Trophoblast cell (in vitro differentiated cells and primary cell): ENCODE measurements around the gene RBMS1.

Experiments
- DNase-seq, 2 donors: peaks; one replicate each; pipeline ENCODE4 v3.0.0-alpha.2; 2016
- H2AFZ ChIP-seq: 2 replicates; pipeline ENCODE4 v1.6.1; 2013; ENCODE audit warnings: low read length, moderate library complexity, mild to moderate bottlenecking; ENCODE audit not compliant: insufficient read depth, poor library complexity
- H2AK5ac ChIP-seq: 2 replicates; pipeline ENCODE4 v1.6.1; 2013; ENCODE audit warnings: mild to moderate bottlenecking, low read length
- H2BK120ac ChIP-seq: 2 replicates; pipeline ENCODE4 v1.6.1; 2013; ENCODE audit warnings: low read length, mild to moderate bottlenecking, moderate library complexity; ENCODE audit not compliant: insufficient read depth, poor library complexity
- H2BK12ac ChIP-seq: 2 replicates; pipeline ENCODE4 v1.6.1; 2013; ENCODE audit warnings: mild to moderate bottlenecking, low read length, moderate library complexity
- H2BK5ac ChIP-seq: 2 replicates; pipeline ENCODE4 v1.6.1; 2013; ENCODE audit warnings: low read length, low read depth, moderate library complexity, mild to moderate bottlenecking; ENCODE audit not compliant: poor library complexity
- H3K14ac ChIP-seq: 2 replicates; pipeline ENCODE4 v1.6.1; 2013; ENCODE audit warnings: mild to moderate bottlenecking, low read length
- H3K18ac ChIP-seq: 2 replicates; pipeline ENCODE4 v1.6.1; 2013; ENCODE audit warnings: mild to moderate bottlenecking, low read length
- H3K23ac ChIP-seq: 2 replicates; pipeline ENCODE4 v1.6.1; 2013; ENCODE audit warnings: low read length
- H3K27ac ChIP-seq: 2 replicates; pipeline ENCODE4 v1.5.1; 2013; ENCODE audit warnings: low read depth, mild to moderate bottlenecking, inconsistent platforms, low read length, moderate library complexity
- H3K27me3 ChIP-seq: 2 replicates; pipeline ENCODE4 v1.6.1; 2013; ENCODE audit warnings: inconsistent platforms, mild to moderate bottlenecking, low read length, moderate library complexity; ENCODE audit not compliant: insufficient read depth
- H3K36me3 ChIP-seq, 2 experiments: 1 replicate in 1 of 2; 2 replicates in 1 of 2; pipeline ENCODE4 v1.6.1; 2013; ENCODE audit warnings: low read length in 2 of 2, mild to moderate bottlenecking in 2 of 2, moderate library complexity in 1 of 2; ENCODE audit not compliant: insufficient read depth in 2 of 2, control insufficient read depth in 1 of 2
- H3K4ac ChIP-seq: 2 replicates; pipeline ENCODE4 v1.6.1; 2013; ENCODE audit warnings: low read depth, mild to moderate bottlenecking, low read length, moderate library complexity
- H3K4me1 ChIP-seq, 2 experiments: 1 replicate in 1 of 2; 2 replicates in 1 of 2; pipeline ENCODE4 v1.6.1; 2013; ENCODE audit warnings: low read length in 2 of 2, mild to moderate bottlenecking in 2 of 2, moderate library complexity in 1 of 2; ENCODE audit not compliant: insufficient read depth in 2 of 2, control insufficient read depth in 1 of 2
- H3K4me2 ChIP-seq: 2 replicates; pipeline ENCODE4 v1.6.1; 2013; ENCODE audit warnings: inconsistent platforms, mild to moderate bottlenecking, low read length, moderate library complexity
- H3K4me3 ChIP-seq: 2 replicates; pipeline ENCODE4 v1.5.1; 2013; ENCODE audit warnings: mild to moderate bottlenecking, low read depth, low read length, inconsistent platforms
- H3K79me1 ChIP-seq: one replicate; pipeline ENCODE4 v1.6.1; 2013; ENCODE audit warnings: low read length
- H3K79me2 ChIP-seq: 2 replicates; pipeline ENCODE4 v1.6.1; 2013; ENCODE audit warnings: low read length, mild to moderate bottlenecking; ENCODE audit not compliant: control insufficient read depth, insufficient read depth, poor library complexity
- H3K9ac ChIP-seq: 2 replicates; pipeline ENCODE4 v1.6.1; 2013; ENCODE audit warnings: mild to moderate bottlenecking, low read length
- H3K9me3 ChIP-seq: 2 replicates; pipeline ENCODE4 v1.6.1; 2013; ENCODE audit warnings: low read depth, mild to moderate bottlenecking, control low read depth, inconsistent platforms, low read length; ENCODE audit not compliant: insufficient read depth
- H4K12ac ChIP-seq: 2 replicates; pipeline ENCODE4 v1.6.1; 2013; ENCODE audit warnings: low read depth, mild to moderate bottlenecking, low read length, moderate library complexity
- H4K8ac ChIP-seq: 2 replicates; pipeline ENCODE4 v1.6.1; 2013; ENCODE audit warnings: low read depth, mild to moderate bottlenecking, low read length, moderate library complexity
- H4K91ac ChIP-seq: one replicate; pipeline ENCODE4 v1.6.1; 2013; ENCODE audit warnings: low read depth, mild to moderate bottlenecking, low read length, moderate library complexity
- WGBS: extraction: QIAGEN DNeasy Blood & Tissue Kit; methylation state at CpG from one replicate; pipeline ENCODE4 v1.1.7; 2013; ENCODE audit warnings: missing lambda C conversion rate; ENCODE audit not compliant: insufficient read length, insufficient coverage; ENCODE audit errors: extremely low coverage; 5-methylcytosine and 5-hydroxymethylcytosine counted together

RBMS1 gene

DNA sequence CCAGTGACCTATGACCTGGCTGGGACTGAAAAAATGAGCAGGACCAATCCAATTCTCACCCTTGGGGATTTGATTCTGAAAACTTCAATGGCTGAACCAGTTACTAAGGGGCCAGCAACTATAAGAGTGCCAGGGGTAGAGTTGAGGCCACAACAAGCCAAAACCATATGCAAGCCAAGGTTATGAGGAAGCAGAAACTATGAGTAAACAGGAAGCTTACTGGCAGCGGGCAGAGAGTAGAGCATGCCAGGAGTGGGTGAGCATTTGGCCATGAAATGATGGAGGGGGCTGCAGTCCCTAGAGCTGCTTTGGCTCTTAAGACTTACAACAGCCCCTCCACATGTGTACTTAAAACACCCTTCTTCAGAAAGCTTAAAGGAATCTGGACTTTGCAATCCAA lies 82.4 kb downstream of the RBMS1 start:
- no peak overlapping the region for H4K8ac ChIP-seq
- H4K12ac ChIP-seq, result no peak overlapping the region
- no peak overlapping the region for H3K23ac ChIP-seq
- H3K27me3 ChIP-seq, result no peaks in the 10 kb centered on the region
- no peak overlapping the region for H3K18ac ChIP-seq
- no peaks in the 10 kb centered on the region for H3K9me3 ChIP-seq
- peak overlapping the region; percentile 52 for H3K4ac ChIP-seq
- no peak overlapping the region for H3K14ac ChIP-seq
- no peak overlapping the region for H4K91ac ChIP-seq
- DNase-seq, result no peak
- no peak overlapping the region for H3K4me3 ChIP-seq
- no CpG with 5 or more reads among the region's 1 CpG for WGBS
- H2AK5ac ChIP-seq, result no peak overlapping the region
- H2BK120ac ChIP-seq, result no peak overlapping the region
- no peak overlapping the region for H3K4me2 ChIP-seq
- H3K4me1 ChIP-seq, result peaks cover 3 to 4% of the 10 kb centered on the region in 2 experiments
- no peak overlapping the region for H3K9ac ChIP-seq
- no peak overlapping the region for H3K27ac ChIP-seq
- no peak overlapping the region for H2AFZ ChIP-seq
- H3K79me1 ChIP-seq, result peaks cover 16% of the 10 kb centered on the region
- peaks cover 14% of the 10 kb centered on the region for H3K79me2 ChIP-seq
- H2BK5ac ChIP-seq, result no peak overlapping the region
- no peaks in the 10 kb centered on the region for H3K36me3 ChIP-seq
- no peak overlapping the region for H2BK12ac ChIP-seq

DNA sequence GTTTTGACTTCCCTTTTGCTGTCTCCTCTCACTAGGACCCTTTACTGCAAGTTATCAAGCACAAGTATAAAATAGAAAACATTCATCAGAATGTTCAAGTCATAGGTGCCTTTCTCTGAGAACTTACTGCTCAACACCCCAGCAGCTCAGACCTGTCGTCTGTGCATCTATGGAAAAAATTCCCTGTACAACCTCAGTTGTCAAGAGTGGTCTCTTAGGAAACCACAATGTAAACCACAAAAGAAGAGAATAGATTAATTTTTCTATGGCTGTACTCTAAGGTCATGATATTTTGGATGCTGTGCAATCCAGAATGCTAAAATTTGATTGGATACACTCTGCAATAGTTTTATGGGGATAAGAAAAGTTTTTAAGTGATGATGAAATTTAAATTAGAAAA lies 84.1 kb downstream of the RBMS1 start:
- Histone ChIP-seq H3K14ac (no peak overlapping the region), H4K91ac (no peak overlapping the region), H2BK12ac (no peak overlapping the region), H3K27me3 (no peaks in the 10 kb centered on the region), H4K12ac (no peak overlapping the region), H3K9me3 (no peaks in the 10 kb centered on the region), H3K9ac (no peak overlapping the region), H3K4me2 (no peak overlapping the region), H2AFZ (no peak overlapping the region), H2BK120ac (no peak overlapping the region), H3K18ac (no peak overlapping the region), H3K79me1 (peaks cover 16% of the 10 kb centered on the region), H3K79me2 (peaks cover 22% of the 10 kb centered on the region), H2BK5ac (no peak overlapping the region), H3K4me1 (peaks cover 5 to 8% of the 10 kb centered on the region in 2 experiments), H3K36me3 (no peaks in the 10 kb centered on the region), H3K4me3 (no peak overlapping the region), H2AK5ac (no peak overlapping the region), H3K4ac (no peak overlapping the region), H4K8ac (no peak overlapping the region), H3K27ac (peak overlapping the region; percentile 91), H3K23ac (no peak overlapping the region)
- no peak for DNase-seq
- no CpG with 5 or more reads among the region's 1 CpG for WGBS

DNA sequence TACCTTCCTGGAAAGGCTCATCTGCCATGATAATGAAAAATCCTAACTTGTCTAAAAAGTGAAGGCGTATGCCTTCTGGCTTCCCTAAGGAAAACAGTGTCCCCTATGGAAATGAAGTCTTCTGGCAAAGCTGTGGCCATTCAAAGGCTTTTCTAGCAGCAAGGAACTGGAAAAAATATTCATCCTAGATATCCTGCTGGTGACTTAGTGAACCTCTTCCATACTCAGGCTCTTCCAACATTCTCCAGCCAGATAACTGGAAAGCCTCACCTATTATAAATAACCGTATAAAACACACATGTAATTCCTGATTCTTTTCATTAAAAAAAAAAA lies 84.7 kb downstream of the RBMS1 start:
- Histone ChIP-seq H3K4ac (no peak overlapping the region), H3K4me3 (no peak overlapping the region), H3K18ac (no peak overlapping the region), H2BK120ac (no peak overlapping the region), H4K91ac (no peak overlapping the region), H3K23ac (no peak overlapping the region), H3K9me3 (no peaks in the 10 kb centered on the region), H3K14ac (no peak overlapping the region), H2AFZ (no peak overlapping the region), H2BK5ac (no peak overlapping the region), H3K4me1 (peaks cover 7 to 11% of the 10 kb centered on the region in 2 experiments), H3K4me2 (peak overlapping the region; percentile 84), H3K27me3 (no peaks in the 10 kb centered on the region), H3K27ac (peak overlapping the region; percentile 91), H4K12ac (no peak overlapping the region), H2BK12ac (no peak overlapping the region), H2AK5ac (no peak overlapping the region), H3K9ac (no peak overlapping the region), H4K8ac (no peak overlapping the region), H3K79me2 (peaks cover 25% of the 10 kb centered on the region), H3K36me3 (no peaks in the 10 kb centered on the region), H3K79me1 (peaks cover 16% of the 10 kb centered on the region)
- DNase-seq, result no peak
- WGBS, result no CpG with 5 or more reads among the region's 2 CpGs

DNA sequence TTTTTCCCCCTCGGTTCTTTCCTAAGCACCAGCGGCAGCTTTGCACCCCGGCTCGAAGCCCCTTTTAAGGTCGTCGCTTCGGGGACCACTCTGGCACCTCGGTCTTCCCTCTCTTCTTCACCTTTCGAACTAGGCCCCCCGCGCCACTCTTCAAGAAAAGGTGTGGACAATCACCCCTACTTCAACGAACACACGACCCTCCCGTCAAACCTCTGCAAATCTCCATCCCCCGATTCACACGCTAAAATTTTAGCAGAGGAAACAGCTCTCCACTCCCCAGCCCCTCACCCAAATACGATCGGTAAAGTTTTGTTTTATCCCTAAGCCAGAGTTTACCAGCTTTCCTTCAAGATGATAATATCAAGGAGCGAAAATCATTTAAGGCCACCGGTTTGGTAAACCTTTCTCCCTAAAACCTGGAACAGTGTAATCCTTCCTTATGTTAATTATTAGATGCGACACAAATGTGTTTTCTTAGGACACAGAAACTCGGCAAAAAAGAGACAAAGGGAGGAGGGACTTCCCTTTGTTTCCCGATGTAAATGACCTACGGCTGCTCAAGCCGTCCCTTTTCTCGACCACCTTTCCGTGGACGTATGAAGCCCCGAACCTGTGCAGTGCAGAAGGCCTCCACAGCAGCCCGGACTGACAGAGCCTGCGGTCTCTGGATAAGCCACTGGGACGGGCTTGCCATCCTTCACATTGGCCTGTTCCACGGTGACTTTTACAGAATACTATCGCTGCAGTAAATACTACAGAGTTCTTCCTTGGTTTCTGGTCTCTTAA lies 85.2 kb downstream of the RBMS1 start:
- H3K79me1 ChIP-seq, result peaks cover 16% of the 10 kb centered on the region

More for the DNA sequence above, 85.2 kb downstream of the RBMS1 start:
- Histone ChIP-seq H4K12ac (peak overlapping the region; percentile 40), H3K4me1 (peaks cover 7 to 12% of the 10 kb centered on the region in 2 experiments), H3K23ac (no peak overlapping the region), H3K79me2 (peaks cover 25% of the 10 kb centered on the region), H3K27ac (peak overlapping the region; percentile 91), H4K8ac (peak overlapping the region; percentile 93), H3K4me3 (peak overlapping the region; percentile 68), H2BK12ac (peak overlapping the region; percentile 63), H3K27me3 (no peaks in the 10 kb centered on the region), H2BK5ac (peak overlapping the region; percentile 93), H2AFZ (peak overlapping the region; percentile 59), H3K14ac (peak overlapping the region; percentile 93), H3K18ac (peak overlapping the region; percentile 60), H3K4me2 (peak overlapping the region; percentile 84), H4K91ac (peak overlapping the region; percentile 95), H3K9ac (peak overlapping the region; percentile 63), H2BK120ac (peak overlapping the region; percentile 89), H2AK5ac (peak overlapping the region; percentile 44), H3K36me3 (no peaks in the 10 kb centered on the region), H3K9me3 (no peaks in the 10 kb centered on the region), H3K4ac (peak overlapping the region; percentile 95)
- DNase-seq, result no peak
- WGBS, result no CpG with 5 or more reads among the region's 34 CpGs
